PFSK-1 (cell line): ENCODE results near the gene POU3F3.

Source experiments
- FOXP2 ChIP-seq: optimal IDR thresholded peaks from 2 replicates; pipeline ENCODE3; 2011; ENCODE audit warnings: borderline replicate concordance, control low read depth, inconsistent platforms; ENCODE audit not compliant: insufficient read depth; ENCODE audit errors: extremely low read length, extremely low read depth
- POLR2AphosphoS5 ChIP-seq: IDR thresholded peaks from 2 replicates; pipeline ENCODE4 v1.6.1; 2012; ENCODE audit warnings: low read depth, mild to moderate bottlenecking, control low read depth, low read length, moderate library complexity
- SIN3A ChIP-seq: IDR thresholded peaks from 2 replicates; pipeline ENCODE4 v1.6.1; 2012; ENCODE audit warnings: mild to moderate bottlenecking, low read length, moderate library complexity, borderline replicate concordance; ENCODE audit not compliant: insufficient read depth
- TAF1 ChIP-seq: IDR thresholded peaks from 2 replicates; pipeline ENCODE4 v1.6.1; 2012; ENCODE audit warnings: low read length, control low read depth, borderline replicate concordance; ENCODE audit not compliant: insufficient read depth
- TF ChIP-seq, protein P1 (sequence below), 2 experiments: IDR thresholded peaks; 2 replicates each; pipeline versions ENCODE4 v1.6.1 to v1.8.0; 2011 to 2012; ENCODE audit warnings: low read depth in 2 of 2, low read length in 2 of 2, control low read depth in 1 of 2, inconsistent platforms in 1 of 2, mild to moderate bottlenecking in 1 of 2, moderate library complexity in 1 of 2; ENCODE audit not compliant: insufficient read depth in 1 of 2

The POU3F3 gene

DNA sequence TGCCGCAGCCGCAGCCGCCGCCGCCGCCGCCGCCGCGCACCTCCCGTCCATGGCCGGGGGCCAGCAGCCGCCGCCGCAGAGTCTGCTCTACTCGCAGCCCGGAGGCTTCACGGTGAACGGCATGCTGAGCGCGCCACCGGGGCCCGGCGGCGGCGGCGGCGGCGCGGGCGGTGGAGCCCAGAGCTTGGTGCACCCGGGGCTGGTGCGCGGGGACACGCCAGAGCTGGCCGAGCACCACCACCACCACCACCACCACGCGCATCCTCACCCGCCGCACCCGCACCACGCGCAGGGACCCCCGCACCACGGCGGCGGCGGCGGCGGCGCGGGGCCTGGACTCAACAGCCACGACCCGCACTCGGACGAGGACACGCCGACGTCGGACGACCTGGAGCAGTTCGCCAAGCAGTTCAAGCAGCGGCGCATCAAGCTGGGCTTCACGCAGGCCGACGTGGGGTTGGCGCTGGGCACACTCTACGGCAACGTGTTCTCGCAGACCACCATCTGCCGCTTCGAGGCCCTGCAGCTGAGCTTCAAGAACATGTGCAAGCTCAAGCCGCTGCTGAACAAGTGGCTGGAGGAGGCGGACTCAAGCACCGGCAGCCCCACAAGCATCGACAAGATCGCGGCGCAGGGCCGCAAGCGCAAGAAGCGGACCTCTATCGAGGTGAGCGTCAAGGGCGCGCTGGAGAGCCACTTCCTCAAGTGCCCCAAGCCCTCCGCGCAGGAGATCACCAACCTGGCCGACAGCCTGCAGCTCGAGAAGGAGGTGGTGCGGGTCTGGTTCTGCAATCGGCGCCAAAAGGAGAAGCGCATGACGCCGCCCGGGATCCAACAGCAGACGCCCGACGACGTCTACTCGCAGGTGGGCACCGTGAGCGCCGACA lies 2.4 kb downstream of the POU3F3 start:
- no peak for TF ChIP-seq FOXP2
- no peak for TF ChIP-seq POLR2AphosphoS5
- no peak for TF ChIP-seq TAF1
- TF ChIP-seq SIN3A = no peak

GRCh38 chr2:104856973-104857261 lies 3.0 kb downstream of the POU3F3 start:
- no peak for TF ChIP-seq SIN3A
- TF ChIP-seq TAF1 = no peak
- TF ChIP-seq, protein P1, sequence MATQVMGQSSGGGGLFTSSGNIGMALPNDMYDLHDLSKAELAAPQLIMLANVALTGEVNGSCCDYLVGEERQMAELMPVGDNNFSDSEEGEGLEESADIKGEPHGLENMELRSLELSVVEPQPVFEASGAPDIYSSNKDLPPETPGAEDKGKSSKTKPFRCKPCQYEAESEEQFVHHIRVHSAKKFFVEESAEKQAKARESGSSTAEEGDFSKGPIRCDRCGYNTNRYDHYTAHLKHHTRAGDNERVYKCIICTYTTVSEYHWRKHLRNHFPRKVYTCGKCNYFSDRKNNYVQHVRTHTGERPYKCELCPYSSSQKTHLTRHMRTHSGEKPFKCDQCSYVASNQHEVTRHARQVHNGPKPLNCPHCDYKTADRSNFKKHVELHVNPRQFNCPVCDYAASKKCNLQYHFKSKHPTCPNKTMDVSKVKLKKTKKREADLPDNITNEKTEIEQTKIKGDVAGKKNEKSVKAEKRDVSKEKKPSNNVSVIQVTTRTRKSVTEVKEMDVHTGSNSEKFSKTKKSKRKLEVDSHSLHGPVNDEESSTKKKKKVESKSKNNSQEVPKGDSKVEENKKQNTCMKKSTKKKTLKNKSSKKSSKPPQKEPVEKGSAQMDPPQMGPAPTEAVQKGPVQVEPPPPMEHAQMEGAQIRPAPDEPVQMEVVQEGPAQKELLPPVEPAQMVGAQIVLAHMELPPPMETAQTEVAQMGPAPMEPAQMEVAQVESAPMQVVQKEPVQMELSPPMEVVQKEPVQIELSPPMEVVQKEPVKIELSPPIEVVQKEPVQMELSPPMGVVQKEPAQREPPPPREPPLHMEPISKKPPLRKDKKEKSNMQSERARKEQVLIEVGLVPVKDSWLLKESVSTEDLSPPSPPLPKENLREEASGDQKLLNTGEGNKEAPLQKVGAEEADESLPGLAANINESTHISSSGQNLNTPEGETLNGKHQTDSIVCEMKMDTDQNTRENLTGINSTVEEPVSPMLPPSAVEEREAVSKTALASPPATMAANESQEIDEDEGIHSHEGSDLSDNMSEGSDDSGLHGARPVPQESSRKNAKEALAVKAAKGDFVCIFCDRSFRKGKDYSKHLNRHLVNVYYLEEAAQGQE (IDR thresholded peaks at IDR 0.05; ENCODE audit: insufficient read depth in 1 of 2, low read depth in 2 of 2, low read length in 2 of 2) = no peak
- no peak for TF ChIP-seq POLR2AphosphoS5
- no peak for TF ChIP-seq FOXP2

GRCh38 chr2:104857262-104858005 lies 3.5 kb downstream of the POU3F3 start:
- no peak for TF ChIP-seq POLR2AphosphoS5
- TF ChIP-seq, protein P1 (IDR thresholded peaks at IDR 0.05; ENCODE audit: insufficient read depth in 1 of 2, low read depth in 2 of 2, low read length in 2 of 2) = no peak
- no peak for TF ChIP-seq SIN3A
- TF ChIP-seq FOXP2 = no peak
- TF ChIP-seq TAF1 = no peak

- TF ChIP-seq, protein P1 (IDR thresholded peaks at IDR 0.05; ENCODE audit: insufficient read depth in 1 of 2, low read depth in 2 of 2, low read length in 2 of 2) = no peak
- peak; percentile 47; the same call in 1 of the 2 replicates for TF ChIP-seq SIN3A
These were observed 4.4 kb downstream of the POU3F3 start for GRCh38 chr2:104858006-104858978.

GRCh38 chr2:104859291-104859765 lies 5.4 kb downstream of the POU3F3 start:
- TF ChIP-seq POLR2AphosphoS5 (no peak), TAF1 (no peak), FOXP2 (no peak), SIN3A (no peak)
- TF ChIP-seq, protein P1 (IDR thresholded peaks at IDR 0.05; ENCODE audit: insufficient read depth in 1 of 2, low read depth in 2 of 2, low read length in 2 of 2) = no peak
